IPS-NIHi7 (cell line): ENCODE data around the gene CREB5.
"Not testable (repeated sequence)": the region's sequence is repeated elsewhere in the genome, so short reads cannot be mapped to it uniquely, and the experiment has no call there.

Source experiments
- DNase-seq: peaks from one replicate; pipeline ENCODE4 v3.0.0; 2012; ENCODE audit warnings: mixed read lengths; ENCODE audit errors: extremely low spot score

CREB5 gene

DNA sequence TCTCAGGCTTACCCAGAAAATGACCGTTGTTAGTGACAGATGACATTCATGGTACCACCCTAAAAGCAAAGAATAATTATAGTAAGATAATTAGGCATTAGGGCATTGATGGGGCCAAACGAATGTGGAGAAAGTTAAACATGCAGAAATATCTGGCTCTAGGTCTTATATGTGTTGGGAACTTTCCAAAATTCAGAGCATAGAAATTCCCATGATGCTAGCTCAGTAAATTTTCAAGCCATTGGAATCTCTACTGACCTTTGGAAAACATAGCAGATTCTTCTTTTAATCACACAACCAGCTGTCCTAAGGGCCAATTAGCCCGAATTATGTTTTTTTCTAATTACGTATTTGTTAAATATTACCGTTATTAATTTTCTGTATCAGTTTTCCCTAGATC is 136.1 kb downstream of the CREB5 start:
- DNase-seq: no peak

DNA sequence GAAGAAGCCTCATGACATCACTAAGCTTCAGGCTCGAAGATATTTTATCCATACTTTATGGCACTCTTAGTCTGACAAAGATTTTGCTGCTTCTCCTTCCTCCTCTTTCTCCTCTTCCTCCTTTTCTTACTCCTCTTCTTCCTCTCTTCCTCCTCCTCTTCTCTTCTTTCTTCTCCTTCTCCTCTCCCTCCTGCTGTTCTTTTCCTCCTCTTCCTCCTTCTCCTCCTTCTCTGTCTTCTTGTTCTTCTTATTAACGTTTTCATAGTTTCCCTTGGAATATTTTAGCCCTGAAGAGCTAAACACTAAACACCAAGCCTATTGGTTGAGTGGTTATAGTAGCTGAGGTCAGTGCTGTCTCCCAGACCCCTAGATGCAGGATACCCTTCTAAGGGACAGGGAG is 137.7 kb downstream of the CREB5 start:
- no peak for DNase-seq

DNA sequence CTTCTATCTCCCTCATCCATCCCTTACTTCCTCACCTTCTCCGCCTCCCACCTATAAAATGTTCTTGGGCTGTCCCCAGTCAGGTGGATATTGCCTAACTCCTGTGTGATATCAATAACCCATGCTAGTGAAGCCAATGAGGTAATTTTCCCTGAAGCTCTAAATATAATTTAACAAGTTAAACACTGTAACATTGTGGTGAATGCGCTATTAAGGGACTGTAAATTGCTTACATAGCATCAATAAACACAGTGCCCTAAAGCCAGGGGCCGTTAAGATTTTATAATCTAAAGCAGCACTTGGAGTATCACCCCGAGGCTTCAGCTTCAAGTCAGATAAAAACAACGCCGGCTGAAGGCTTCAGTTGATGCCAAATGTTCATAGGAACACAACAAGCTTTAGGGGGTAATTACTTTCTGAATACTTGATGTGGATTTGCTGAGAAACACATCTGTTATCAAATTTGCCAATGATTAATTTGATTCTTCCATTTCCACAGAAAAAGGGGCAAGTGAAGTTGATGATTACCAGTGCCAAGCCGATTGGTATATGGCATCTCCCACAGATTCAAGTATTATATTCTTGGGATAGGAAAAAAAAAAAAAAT is 138.4 kb downstream of the CREB5 start:
- no peak for DNase-seq

DNA sequence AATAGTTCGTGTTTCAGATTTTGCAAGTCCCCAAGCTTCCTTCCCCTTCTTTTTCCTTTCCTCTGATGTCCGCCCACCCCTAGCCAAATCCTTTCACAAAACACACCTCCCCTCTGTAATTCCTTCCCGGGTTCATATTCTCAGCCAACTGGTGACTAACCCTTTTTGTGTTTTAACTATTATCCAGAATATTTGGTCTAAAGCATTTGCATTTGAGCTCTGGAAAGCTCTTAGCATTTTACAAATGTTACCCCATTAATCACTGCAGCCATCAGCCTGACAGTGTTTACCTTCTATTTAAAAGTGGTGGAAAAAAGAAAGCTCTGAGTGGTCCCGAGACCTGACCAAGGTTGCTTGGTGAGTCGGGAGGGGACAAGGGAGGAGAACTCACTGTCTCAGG is 139.0 kb downstream of the CREB5 start:
- DNase-seq: no peak

DNA sequence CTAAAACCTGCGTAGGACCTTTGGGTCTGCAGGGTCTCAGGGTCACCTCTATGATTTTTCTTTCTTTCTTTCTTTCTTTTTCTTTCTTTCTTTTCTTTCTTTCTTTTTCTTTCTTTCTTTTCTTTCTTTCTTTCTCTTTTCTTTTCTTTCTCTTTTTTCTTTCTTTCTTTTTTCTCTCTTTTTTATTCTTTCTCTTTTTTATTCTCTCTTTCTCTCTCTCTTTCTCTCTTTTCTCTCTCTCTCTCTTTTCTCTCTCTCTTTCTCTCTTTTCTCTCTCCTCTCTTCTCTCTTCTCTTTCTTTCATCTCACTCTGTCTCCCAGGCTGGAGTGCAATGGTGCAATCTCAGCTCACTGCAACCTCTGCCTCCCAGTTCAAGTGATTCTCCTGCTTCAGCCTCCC is 139.4 kb downstream of the CREB5 start:
- DNase-seq: not testable (repeated sequence)

DNA sequence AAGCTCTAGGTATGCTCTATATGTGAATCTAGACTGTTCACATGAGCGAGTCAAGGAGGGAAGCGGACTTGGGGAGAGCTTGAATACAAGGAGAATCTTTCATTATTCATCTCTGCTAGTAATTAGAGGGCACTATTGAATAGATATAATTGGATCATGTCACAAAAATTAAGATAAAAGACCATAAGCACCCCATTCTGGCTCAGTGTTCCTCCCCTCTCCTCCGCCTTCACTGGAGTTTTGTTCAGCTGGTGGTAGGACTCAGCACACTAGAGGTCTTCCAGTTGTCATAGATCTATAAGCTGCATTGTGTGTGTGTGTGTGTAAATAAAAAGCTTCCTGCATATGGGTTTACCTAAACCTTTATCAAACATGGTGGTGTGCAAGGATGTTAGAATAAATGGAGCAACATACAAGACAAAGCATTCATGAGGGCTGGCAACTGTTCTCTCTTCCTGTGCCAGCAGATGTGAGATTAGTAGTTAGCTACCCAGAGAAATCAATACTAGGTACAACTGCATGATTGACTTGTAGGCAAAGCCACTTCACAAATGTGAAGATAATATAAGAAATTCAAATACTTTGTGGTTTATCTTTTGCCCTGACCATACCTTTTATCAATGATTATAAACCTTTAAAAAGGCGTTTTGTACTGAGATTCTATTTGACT is 142.6 kb downstream of the CREB5 start:
- no peak for DNase-seq

DNA sequence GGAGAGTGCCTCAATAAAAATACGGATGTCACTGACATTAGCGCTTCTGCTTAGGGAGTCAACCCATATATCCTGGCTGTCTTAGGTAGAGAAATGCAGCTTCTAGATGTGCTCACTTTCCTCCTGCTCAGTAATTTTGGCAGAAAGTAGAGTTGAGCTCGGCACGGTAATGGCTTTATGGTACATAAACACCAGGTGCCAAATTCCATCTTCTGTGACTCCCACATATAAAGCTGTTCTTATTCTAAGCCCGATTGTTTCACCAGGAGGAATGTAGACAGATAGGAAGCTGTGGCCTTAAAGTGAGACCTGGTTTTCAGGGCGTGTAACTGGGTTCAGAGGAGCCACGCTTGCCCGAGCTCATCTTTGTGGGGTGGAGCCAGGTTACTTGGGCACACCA is 143.7 kb downstream of the CREB5 start:
- DNase-seq: no peak

DNA sequence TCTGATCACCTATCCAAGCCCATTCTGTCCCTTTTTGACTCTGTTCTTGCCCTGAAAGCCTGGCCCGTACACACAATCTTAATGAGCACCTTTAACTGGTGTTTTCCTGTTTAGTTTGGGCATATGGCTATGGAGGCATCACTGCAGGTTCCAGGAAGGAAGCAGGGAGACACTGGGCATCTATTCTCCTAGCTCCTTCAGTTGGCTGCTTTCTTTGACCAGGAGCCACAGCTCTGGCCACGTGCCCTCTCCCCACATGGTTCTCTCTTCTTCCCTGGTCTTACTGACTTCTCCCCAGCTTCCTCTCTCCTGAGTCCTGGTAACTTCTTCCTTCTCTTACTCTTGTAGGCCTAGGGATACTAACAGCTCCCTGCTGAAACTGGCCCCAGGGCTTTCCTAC is 144.4 kb downstream of the CREB5 start:
- DNase-seq: no peak

DNA sequence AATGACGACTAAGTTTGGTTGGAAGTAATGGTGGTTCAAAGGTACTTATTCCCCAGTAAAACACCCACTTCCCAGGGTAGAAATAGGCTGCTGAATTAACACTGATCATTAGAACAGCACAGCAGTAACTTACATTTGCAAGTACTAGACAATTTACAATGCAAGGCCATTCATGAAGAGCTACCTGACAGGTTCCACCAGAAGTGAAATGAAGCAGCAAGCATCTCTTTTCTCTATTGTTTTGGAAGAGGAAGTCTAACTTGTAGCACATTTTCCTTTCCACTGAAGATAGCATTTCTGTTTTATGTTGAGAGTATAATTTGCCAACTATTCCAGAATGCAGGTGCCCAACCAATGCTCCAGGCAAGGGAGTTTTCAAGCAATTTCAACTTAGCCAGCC is 145.9 kb downstream of the CREB5 start:
- no peak for DNase-seq

DNA sequence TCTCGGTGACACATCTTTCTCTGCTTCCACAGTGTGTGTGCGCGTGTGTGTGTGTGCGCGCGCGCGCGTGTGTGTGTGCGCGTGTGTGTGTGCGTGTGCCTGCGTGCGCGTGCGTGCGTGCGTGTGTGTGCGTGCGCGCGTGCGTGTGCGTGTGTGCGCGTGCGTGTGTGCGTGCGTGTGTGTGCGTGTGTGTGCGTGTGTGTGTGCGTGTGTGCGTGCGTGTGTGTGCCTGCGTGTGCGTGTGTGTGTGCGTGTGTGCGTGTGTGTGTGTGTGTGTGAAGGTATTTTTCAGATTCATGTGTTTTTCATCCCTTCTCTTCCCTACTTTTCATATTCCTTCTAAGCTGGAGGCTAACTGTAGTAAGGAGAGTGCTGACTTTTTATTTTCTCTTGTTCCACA is 148.4 kb downstream of the CREB5 start:
- DNase-seq: no peak

DNA sequence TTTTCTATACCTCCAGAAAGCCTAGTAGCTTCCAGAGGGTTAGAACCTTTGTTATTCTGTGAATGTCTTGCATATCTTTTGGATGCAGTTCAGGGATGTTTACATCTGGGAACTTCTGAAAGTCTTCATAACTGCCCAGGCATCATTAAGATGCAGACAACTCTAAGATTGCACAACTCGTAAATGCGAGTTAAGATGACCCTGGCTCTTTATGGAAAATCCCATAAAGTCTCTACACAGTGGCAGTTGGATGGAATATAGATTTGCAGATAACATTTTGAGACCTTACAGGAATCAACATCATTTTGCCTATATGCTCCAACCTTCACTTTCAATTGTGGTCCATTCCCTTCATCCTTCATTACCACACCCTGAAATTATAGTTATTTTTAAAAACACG is 151.7 kb downstream of the CREB5 start:
- no peak for DNase-seq

DNA sequence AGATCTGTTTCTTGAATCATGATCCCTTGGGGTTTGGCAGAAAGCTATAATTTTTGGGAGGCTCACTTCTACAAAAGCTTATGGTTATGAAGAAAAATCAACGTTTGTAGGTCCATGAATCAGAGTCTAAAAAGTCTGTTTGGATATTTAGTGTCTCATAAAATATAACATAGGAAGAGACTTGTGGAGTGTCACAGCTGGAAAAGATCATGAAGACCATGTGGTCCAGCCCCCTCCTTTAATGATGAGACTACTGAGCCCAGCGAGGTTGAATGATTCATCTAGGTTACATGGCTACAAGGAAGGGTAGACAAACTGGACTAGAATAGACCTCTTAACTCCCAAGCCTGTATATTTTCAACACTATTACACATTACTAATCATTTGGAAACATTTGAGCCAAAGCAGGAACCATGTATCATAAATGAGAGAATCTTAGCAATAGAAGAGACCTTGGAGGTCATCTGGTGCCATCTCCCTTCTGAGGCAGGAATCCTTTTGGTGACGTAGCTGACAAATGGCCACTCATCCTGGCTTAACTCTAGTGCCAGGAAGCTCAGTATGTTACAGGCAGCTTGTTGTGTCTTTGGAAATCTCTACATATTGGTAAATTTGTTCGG is 152.5 kb downstream of the CREB5 start:
- no peak for DNase-seq

DNA sequence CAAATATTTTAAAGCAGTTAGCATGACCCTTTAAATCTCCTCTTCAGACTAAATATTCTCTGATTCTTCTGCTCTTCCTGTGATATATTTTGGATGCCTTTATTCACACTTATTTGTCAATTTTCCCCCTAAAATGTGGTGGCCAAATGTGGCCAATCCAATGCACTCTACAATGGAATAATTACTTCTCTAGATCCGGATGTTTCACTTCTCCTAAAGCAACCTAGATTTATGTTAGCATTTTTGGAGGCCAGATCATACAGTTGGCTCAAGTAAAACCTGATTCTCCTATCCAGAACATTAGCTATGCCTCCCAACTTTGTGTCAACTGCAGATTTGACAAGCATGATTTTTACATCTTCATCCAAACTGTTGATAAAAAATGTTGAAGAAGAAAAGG is 153.7 kb downstream of the CREB5 start:
- no peak for DNase-seq

DNA sequence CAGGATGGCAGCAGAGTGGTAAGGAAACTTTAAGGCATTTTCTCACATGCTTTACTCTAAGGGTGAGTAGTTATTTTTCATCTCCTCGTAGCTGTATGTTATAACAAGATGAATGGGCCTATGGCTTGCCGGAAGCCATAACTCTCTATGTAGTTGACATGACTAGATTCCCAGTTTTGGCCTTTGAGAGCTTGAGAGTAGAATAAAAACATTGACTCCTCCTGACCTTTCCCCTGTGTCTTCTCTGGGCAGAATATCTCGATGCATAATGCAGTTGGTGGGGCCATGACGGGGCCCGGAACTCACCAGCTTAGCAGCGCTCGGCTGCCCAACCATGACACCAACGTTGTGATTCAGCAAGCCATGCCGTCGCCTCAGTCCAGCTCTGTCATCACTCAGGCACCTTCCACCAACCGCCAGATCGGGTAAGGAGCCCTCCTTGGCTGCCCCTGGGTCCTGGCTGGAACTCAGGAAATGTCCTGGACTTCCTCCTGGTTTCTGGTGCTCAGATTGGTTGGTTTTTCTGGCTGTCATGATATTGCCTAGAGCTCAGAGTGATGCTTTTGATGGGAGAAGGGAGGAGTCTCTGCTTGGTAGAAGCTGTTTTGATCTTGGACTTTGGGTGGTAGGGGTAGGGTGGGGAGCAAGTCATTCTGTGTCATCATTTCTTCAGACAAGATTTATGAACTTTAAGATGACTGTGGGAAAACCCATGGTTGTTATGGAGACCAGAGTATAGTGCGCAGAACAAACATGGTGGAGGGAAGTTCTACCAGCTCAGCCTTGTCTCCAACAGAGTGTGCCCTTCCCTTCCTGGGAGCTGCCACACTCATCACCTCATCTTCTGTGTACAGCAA is 158.0 kb downstream of the CREB5 start:
- no peak for DNase-seq

DNA sequence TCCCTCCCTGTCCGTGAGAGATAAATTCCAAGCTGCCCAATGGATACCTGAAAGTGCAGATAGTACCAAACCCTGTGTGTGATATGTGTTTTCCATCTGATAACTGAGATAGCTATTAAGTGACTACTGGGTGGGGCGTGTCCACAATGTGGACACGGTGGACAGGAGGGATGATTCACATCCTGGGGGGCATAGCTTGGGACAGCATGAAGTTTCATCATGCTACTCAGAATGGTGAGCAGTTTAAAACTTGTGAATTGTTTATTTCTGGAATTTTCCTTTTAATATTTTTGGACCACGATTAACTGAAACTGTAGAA is 158.6 kb downstream of the CREB5 start:
- no peak for DNase-seq

DNA sequence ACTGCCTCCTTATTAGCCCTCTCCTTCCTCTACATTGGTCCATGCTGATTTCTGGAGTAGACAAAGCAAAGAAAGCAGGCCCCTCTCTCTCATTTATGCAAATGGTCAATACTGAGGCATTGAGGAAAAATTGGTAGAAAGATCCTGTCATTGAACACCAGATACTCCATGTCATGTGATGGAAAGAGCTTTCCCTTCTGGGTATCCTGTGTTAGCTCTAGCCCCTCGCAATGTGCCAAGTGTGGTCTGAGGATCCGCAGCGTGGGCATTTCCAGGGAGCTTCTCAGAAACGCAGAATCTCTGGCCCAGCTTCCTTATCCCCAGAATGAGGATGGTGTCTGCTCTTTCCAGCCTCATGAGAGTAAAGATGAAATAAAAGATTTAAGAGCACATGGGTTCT is 159.1 kb downstream of the CREB5 start:
- DNase-seq: no peak

DNA sequence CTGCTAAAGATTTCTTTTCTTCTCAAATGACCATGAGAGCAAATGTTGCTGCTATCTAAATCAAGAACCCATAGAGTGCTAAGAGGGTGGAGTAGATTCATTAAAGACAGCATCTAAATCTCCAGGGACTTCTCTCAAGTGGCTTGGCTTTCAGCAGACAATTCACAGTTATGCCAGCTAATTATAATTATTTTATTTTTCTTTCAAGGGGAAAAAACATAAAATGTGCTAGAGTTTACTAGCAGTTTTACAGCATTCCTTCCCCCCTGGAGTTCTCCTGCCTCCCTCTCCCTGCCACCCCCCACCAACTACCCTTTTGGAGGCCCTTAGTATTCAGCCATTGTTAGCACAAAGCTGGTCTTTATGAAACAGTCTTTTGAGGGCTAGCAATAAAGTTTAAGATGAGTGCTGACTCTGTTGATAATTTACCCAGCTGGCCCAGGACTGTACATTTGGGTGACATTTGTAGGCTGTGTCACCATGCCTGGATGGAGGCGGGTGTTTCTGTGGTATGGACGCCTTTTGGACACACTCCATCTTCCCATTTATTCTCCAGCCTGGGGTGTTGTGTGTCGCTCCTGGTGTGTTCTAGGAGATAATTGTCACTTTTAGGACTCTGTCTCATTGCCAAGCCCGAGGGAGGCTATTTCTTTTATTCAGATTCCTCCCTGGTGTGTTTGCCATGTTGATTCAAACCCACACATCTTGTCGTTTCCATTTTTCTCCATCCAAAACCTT is 160.2 kb downstream of the CREB5 start:
- DNase-seq: no peak

DNA sequence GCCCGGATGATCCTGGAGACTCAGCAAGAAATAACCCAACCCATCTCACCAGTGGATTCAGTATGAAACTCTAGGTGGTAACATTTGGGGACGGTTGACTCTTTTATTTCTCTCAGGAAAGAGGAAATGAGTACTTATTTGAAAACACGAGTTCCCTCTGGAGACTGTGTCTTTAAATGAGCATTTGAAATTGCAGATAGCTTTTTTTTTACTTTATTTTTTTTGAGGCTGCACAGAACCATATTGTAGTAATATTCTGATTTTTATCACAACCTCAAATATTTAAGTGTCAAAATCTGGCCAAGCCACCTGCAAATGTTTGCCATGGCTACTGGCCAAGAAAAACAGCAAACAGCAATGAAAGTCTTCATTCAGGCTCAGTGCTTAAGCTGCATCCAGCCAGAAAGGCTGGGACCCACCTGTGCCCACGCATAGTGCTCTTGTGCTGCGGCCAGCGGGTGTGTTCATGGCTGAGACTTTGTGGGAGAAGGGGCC is 160.8 kb downstream of the CREB5 start:
- no peak for DNase-seq

DNA sequence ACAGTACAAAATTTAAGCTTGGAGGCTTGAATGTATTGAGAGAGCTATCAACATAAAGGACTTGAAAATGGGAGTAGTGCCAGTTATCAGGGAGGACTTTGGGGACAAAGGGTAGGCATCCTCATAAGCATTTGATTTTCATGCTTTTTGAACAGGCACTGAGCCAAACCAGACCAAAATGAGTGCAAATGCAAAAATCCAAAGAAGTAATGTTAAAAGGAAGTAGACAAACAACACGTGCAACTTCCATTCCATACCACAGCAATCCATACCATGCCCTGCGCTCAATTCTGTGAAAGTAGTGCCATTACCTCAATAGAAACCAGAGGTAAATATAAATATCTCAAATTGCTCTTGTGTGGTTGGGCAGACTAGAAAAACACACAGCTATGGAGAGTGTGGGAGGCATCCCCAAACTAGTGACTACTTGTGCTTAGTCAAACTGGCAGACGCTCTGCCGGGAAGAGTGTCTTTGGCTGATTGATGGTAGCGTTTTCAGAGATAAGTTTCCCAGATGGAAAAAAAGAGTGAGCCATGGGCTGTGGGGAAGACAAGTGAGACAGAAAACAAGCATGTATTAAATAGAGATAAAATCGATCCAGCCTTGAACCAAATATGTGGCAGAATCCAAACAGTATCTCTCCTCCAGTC is 161.5 kb downstream of the CREB5 start:
- no peak for DNase-seq

DNA sequence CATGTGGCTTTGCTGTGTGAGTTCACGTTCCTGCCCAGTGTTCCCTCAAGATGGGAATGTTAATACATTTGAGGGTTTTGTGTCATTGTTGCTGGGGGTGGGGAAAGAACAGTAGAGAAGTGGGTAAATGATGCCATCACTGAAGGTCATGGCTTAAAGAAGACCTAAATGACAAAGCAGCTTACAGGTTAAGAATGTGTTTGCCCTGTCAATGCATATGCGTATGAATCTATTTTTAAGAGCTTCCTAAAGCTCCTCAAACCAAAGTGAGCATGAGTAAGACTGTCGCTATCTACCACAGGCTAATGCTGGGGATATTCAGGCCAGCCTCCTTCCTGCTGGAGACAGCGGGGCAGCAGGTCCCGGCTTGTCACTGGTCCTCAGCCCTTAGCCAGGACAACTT is 162.9 kb downstream of the CREB5 start:
- no peak for DNase-seq

DNA sequence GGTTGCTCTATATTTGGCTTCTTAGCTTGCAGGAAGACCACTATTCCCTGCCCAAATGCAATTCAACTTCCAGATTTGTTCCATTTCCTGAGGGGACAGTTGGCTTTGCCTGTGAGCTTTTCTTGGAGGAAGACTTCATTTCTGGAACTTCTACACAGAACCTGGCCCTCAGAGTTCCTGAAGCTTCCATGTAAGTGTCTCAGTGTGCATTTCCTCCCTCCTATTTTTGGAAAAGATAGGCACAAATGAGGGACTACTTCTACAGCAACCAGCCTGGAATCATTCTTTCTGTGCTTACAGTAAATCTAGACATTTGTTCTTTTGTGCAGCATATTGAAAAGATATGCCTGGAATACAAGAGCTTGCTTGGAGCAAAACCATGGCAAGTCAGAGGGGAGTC is 164.3 kb downstream of the CREB5 start:
- no peak for DNase-seq
